Adipocyte (in vitro differentiated cells): ENCODE measurements around the gene SUMO1.

Source experiments
- DNase-seq: peaks from one replicate; pipeline ENCODE4 v3.0.0-alpha.2; 2015; ENCODE audit warnings: low read depth
- H3K27me3 ChIP-seq: replicated peaks from 2 replicates; pipeline ENCODE4 v1.7.0; 2013; ENCODE audit warnings: mild to moderate bottlenecking, low read length, moderate library complexity; ENCODE audit not compliant: control insufficient read depth, insufficient read depth
- H3K36me3 ChIP-seq: 2 replicates; pipeline ENCODE4 v1.7.0; 2013; ENCODE audit warnings: low read length, mild to moderate bottlenecking, moderate library complexity; ENCODE audit not compliant: control insufficient read depth, insufficient read depth, severe bottlenecking
- H3K4me1 ChIP-seq: 2 replicates; pipeline ENCODE4 v1.7.0; 2013; ENCODE audit warnings: mild to moderate bottlenecking, low read length, moderate library complexity; ENCODE audit not compliant: control insufficient read depth, insufficient read depth
- H3K4me3 ChIP-seq: 2 replicates; pipeline ENCODE4 v1.7.0; 2013; ENCODE audit warnings: mild to moderate bottlenecking, low read length, moderate library complexity
- H3K9ac ChIP-seq: 2 replicates; pipeline ENCODE4 v1.7.0; 2013; ENCODE audit warnings: mild to moderate bottlenecking, low read length, moderate library complexity
- H3K9me3 ChIP-seq: 2 replicates; pipeline ENCODE4 v1.7.0; 2013; ENCODE audit warnings: mild to moderate bottlenecking, low read length, moderate library complexity; ENCODE audit not compliant: control insufficient read depth

SUMO1 gene

DNA sequence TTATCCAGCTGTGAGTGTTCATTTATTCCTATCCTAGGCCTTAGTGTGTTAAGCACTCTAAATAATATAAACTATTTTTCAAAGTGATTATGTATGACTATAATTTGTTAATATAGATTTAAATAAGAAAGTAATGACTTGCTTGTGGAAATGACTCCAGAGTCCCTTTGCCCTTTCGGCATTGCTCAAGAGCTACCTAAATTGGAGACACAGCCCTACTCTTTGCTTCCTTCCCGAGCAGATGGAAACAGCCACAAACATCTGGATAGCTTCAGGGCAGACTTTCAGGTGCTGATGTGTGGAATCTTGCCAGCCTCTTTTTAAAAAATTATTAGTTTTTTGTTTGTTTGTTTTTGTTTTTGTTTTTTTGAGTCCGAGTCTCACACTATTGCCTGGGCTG, 44.0 kb downstream of the SUMO1 start:
- Histone ChIP-seq H3K9ac (no peak overlapping the region), H3K9me3 (no peaks in the 10 kb centered on the region), H3K27me3 (peaks cover 7% of the 10 kb centered on the region), H3K4me3 (no peak overlapping the region), H3K36me3 (no peaks in the 10 kb centered on the region), H3K4me1 (peaks cover 4% of the 10 kb centered on the region)
- peak; percentile 31 for DNase-seq

DNA sequence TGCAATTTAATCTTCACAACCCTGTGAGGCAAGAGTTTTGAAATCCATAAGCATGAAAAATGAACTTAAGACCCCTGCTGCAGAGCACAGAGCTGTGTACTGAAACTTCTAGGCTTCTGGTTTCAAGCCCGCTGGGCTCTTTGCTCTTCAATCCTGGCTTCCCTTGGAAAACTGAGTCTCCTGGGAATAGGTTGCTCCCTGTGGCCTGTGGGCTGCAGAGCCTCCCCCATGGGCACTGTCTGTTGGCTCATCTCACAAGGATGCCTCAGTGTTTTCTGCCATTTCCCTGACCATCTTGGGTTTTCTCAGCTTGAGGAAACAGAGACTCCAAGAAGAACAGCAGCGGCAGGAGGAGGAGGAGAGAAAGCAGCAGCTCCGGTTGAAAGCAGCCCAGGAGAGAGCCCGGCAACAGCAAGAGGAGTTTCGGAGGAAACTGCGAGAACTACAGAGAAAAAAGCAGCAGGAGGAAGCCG, 44.5 kb downstream of the SUMO1 start:
- Histone ChIP-seq H3K9me3 (no peaks in the 10 kb centered on the region), H3K36me3 (no peaks in the 10 kb centered on the region), H3K9ac (no peak overlapping the region), H3K4me1 (peaks cover 4% of the 10 kb centered on the region), H3K4me3 (no peak overlapping the region), H3K27me3 (peaks cover 7% of the 10 kb centered on the region)
- DNase-seq: peak; percentile 61

DNA sequence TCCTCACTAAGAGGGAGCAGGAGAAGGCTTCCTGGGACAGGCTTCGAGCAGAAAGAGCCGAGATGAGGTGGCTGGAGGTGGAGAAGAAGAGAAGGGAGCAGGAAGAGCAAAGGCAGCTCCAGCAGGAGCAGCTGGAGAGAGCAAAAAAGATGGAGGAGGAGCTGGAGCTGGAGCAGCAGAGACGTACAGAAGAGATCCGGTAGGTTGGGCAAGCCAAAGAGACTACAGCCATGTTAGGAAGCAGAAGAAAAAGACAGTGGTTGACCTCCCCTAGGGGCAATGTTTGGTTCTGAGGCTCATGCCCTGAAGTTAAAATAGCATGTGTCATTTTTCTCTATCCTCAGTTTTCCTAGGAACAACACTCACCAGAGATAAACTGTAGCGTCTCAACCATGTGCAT, 45.1 kb downstream of the SUMO1 start:
- peaks cover 7% of the 10 kb centered on the region for H3K27me3 ChIP-seq
- DNase-seq: no peak
- no peak overlapping the region for H3K4me3 ChIP-seq
- H3K36me3 ChIP-seq: no peaks in the 10 kb centered on the region
- H3K9ac ChIP-seq: no peak overlapping the region
- H3K9me3 ChIP-seq: no peaks in the 10 kb centered on the region
- peaks cover 4% of the 10 kb centered on the region for H3K4me1 ChIP-seq

DNA sequence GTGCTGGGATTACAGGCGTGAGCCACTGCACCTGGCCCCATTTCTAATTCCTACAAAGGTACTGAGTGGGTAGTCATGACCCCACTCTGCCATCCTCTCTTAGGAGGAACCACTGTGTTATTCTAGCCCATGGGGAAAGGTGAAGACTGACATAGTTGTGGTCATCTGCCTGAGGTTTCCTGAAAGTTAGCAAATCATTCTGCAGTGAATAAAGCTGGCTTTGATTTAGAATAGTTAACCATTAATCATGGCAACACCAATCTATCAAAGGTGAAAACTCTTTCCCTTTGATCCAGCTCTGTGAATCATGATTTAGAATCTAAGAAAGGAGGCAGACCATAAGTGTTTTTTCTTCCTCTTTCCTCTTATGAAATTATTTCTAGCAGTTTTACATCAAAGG, 50.8 kb downstream of the SUMO1 start:
- H3K4me1 ChIP-seq: peaks cover 4% of the 10 kb centered on the region
- no peak overlapping the region for H3K4me3 ChIP-seq
- DNase-seq: no peak
- no peaks in the 10 kb centered on the region for H3K36me3 ChIP-seq
- peaks cover 16% of the 10 kb centered on the region for H3K27me3 ChIP-seq
- no peak overlapping the region for H3K9ac ChIP-seq
- no peaks in the 10 kb centered on the region for H3K9me3 ChIP-seq

DNA sequence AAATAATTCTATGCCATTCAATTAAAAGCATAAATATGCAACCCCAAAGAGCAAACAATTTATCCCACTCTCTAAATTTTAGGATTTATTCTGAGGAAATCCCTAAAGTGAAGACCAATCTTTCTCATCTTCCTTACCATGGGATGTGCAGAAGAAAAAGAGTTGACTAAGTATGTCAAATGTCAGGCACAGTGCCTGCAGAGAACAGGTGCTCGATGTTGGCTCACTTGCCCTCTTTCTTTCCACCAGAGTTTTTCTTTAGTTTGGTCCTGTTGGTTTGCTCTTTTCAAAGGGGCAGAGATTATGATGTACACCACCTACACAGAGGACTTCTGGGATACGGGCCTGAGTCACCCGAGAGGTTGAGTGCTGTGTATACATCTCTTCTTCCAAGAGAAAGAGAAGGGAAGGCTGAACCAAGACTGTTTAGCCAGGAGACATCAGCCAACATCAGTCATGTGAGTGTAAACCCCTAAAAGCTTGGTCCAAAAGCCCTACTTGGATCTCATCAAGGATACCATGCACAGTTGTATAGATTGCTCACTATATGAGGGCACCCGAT, 51.7 kb downstream of the SUMO1 start:
- H3K27me3 ChIP-seq: peaks cover 16% of the 10 kb centered on the region
- DNase-seq: no peak
- H3K4me1 ChIP-seq: no peaks in the 10 kb centered on the region
- H3K9ac ChIP-seq: no peak overlapping the region
- H3K36me3 ChIP-seq: no peaks in the 10 kb centered on the region
- H3K4me3 ChIP-seq: no peak overlapping the region
- H3K9me3 ChIP-seq: no peaks in the 10 kb centered on the region

DNA sequence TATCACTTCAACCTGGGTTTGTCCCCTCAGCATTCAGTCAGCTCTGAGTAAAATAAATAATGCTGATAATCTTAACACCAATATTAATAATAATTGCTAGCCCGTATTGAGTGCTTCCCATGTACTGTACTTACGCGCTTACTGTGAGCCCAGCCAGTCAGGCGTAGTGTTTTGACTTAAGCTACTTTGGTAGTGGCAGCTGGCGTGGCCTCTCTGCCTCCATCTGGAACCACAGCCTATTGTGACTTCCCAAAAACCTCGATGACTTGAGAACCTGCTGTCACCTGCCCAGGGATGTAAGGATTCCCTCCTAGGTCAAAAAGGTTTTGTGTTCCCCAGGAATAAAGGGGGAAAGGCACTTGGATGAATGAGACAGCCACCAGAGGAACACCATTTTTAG, 53.2 kb downstream of the SUMO1 start:
- H3K4me1 ChIP-seq: no peaks in the 10 kb centered on the region
- H3K27me3 ChIP-seq: peaks cover 10% of the 10 kb centered on the region
- H3K9ac ChIP-seq: no peak overlapping the region
- DNase-seq: no peak
- H3K36me3 ChIP-seq: no peaks in the 10 kb centered on the region
- H3K4me3 ChIP-seq: no peak overlapping the region
- no peaks in the 10 kb centered on the region for H3K9me3 ChIP-seq

DNA sequence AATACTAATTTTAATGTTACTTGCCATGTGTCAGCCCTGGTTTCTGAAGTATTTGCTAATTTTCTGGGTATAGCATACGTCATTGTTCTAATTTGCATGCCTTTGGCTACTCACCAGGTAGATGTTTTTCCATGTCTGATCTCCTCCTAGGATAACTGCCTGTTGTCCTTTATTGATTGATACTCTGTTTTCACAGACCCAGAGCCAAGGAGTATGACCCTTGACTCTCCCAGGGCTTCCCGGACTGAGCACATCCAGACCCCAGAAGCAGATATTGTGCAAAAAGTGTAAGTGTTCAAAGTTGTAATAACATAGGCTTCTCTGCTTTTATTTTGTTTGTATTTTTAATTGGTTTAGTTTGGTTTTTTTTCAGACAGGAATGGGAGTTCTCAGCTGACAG, 53.8 kb downstream of the SUMO1 start:
- Histone ChIP-seq H3K9me3 (no peaks in the 10 kb centered on the region), H3K4me1 (no peaks in the 10 kb centered on the region), H3K9ac (no peak overlapping the region), H3K27me3 (peaks cover 8% of the 10 kb centered on the region), H3K36me3 (no peaks in the 10 kb centered on the region), H3K4me3 (no peak overlapping the region)
- DNase-seq: no peak

DNA sequence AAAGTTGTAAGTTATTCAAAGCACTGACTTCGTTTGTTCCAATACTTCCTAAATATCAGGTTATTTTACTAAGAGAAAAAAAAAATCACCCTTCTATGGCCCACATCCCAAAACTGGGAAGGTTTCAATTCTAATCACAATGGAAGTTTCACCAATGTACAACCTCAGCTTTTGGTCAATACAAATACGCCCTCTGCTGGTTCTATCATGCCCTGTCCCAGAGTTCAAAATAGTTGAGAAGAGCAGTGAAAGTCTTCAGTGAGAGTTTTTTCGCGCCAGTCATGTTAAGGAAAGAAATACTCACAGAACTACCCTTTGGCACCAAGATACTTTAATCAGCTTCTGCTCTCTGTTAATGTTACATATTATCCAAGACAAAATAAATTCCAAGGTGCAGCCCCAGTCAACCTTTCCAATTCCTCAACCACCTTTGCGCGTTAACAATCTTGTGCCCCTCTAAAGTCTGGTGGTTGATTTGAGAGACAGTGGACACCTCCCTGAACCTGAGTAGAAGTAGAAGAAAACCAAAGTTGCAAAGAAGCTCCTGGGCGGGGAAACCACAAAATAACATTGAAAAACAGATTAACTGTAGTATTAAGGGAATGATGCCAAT, 59.9 kb downstream of the SUMO1 start:
- Histone ChIP-seq H3K4me3 (no peak overlapping the region), H3K9ac (no peak overlapping the region), H3K4me1 (no peaks in the 10 kb centered on the region), H3K9me3 (peaks cover 3% of the 10 kb centered on the region), H3K36me3 (no peaks in the 10 kb centered on the region), H3K27me3 (no peaks in the 10 kb centered on the region)
- peak; percentile 92 for DNase-seq

DNA sequence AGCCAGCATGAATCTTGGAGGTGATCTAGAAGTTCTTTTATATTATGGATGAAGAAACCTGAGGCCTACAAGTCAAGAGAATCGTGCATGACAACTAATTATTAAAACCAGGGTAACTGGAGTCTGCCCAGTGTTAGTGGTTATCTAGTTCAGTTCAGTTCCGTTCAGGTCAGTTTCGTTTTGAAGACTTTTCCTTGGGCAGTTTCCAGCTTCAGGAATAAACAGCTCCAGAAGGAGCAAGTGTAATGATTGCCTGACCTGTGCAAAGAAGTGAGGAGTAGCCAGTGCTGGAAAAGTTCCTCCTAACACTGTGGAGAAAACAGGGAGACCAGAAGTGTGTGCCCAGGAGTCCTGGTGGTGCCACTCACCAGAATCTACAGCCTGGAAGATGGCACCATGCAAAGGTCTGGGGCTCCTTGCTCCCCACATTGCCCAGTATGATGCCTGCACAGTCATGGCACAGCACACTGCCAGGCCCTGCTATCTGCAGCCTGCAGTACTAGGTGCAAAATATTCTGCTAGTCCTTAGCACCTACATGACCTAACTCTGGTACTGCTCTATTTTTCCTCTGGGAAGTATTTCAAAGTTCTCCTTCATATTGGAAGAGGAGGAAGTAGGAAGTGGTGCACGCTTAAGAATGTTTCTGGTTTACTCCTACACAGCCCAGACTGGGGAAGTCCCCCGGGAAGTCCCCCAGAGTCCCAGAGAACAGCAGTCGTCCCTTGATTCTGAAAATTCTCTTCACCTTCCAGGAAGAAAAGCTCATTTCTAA, 65.8 kb downstream of the SUMO1 start:
- Histone ChIP-seq H3K9me3 (peaks cover 3% of the 10 kb centered on the region), H3K9ac (no peak overlapping the region), H3K36me3 (no peaks in the 10 kb centered on the region), H3K4me3 (no peak overlapping the region), H3K4me1 (peaks cover 3% of the 10 kb centered on the region), H3K27me3 (peaks cover 8% of the 10 kb centered on the region)
- DNase-seq: no peak

DNA sequence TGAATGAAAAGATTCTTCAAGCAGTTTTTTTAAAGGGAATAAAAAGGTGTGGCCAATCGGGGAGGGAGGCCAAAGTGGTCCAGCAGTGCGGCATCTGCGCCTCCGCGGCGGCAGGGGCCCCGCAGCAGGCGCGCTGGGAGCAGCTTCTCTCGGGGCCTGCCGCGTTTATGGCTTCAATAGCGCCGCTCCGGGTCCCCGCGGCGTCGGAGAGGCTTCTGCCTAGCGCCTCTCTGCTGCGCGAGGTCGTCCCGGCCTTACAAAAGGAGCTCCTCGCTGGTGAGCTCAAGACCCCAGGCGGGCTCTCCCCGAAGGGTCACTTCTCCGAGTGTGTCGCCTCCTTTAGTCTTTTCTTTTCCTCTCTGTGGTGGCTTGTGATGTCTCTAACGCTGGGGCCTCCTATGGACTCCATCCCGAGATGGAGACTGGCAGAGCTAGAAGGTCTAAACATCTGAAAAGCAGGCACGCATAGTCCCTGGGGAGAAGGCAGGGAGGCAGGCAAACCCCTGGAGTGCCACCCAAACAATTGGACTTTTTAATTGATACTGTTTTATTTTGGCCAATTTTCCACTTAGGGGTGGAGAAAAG, 67.1 kb downstream of the SUMO1 start:
- DNase-seq: no peak
- peak overlapping the region; percentile 23 for H3K4me3 ChIP-seq
- no peaks in the 10 kb centered on the region for H3K36me3 ChIP-seq

DNA sequence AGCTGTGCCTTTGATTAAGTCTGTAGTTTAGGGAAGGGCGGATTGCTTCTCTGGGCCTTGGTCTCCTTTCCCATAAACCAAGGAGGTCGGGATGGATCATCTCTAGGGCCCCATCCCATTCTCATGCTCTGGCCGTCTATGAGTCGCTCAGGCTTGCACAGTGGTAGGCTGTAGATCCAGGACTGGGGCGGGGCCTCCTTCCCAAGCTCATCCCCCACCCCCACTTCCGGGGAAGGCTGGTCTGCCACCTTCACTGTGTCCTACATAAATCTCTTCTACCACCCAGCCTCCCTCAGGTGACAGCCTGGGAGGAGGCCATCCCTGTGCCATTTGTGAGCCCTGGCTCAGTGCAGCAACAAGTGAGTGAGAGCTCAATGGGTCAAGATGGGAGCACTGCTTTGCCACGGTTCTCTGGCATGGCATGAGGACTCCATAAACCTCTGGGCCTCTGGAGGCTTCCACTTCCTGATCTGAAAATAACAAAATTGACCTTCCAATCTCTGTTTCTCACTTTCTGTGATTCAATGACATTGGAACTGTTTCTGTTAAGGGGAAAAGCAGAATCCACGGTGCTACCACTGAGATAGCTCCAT, 68.5 kb downstream of the SUMO1 start:
- no peaks in the 10 kb centered on the region for H3K36me3 ChIP-seq
- peaks cover 3% of the 10 kb centered on the region for H3K4me1 ChIP-seq
- no peak for DNase-seq
- H3K9ac ChIP-seq: no peak overlapping the region
- peaks cover 12% of the 10 kb centered on the region for H3K27me3 ChIP-seq
- no peak overlapping the region for H3K4me3 ChIP-seq
- H3K9me3 ChIP-seq: no peaks in the 10 kb centered on the region

More for the DNA sequence above, 67.1 kb downstream of the SUMO1 start:
- H3K9ac ChIP-seq: no peak overlapping the region
- peaks cover 8% of the 10 kb centered on the region for H3K27me3 ChIP-seq
- no peaks in the 10 kb centered on the region for H3K9me3 ChIP-seq
- peaks cover 3% of the 10 kb centered on the region for H3K4me1 ChIP-seq
